H1 (cell line): Measurements from ENCODE around the gene RING1. TPM values are rescaled to one million over a fixed set of nuclear protein-coding genes. Genes with fewer than 3 reads are reported as not detected.
A peak's percentile ranks its signal among the peaks of the same experiment; 100 is the strongest.

ENCODE experiments used
- CTCF ChIA-PET: fragments of 300-600 bp; sonication (Branson Sonifier 250); formaldehyde crosslinking; loops from one replicate; lab custom pipeline; 2021; ENCODE audit not compliant: partially characterized antibody; lab: Charles Lee
- POLR2A ChIA-PET: fragments of 300-600 bp; sonication (Branson Sonifier 250); formaldehyde crosslinking; loops from one replicate; lab custom pipeline; 2021; ENCODE audit warnings: inconsistent platforms; ENCODE audit not compliant: partially characterized antibody; lab: Charles Lee
- DNase-seq, 2 experiments: peaks; one replicate each; pipeline versions ENCODE4 v3.0.0 to v3.0.0-alpha.2; 2010 to 2022; ENCODE audit warnings: low spot score in 2 of 2, low read depth in 1 of 2, mixed read lengths in 1 of 2
- FAIRE-seq: peaks from 2 replicates; lab custom pipeline; 2011; peaks lifted over from hg19 to GRCh38; lab: Jason Lieb, UNC
- H2AFZ ChIP-seq: 2 replicates; pipeline ENCODE4 v1.8.1; 2012; ENCODE audit warnings: low read length, inconsistent platforms
- H2AK5ac ChIP-seq: 2 replicates; pipeline ENCODE4 v1.6.1; 2013; ENCODE audit warnings: low read depth, low read length
- H2BK120ac ChIP-seq: replicated peaks from 2 replicates; pipeline ENCODE3; 2013; ENCODE audit warnings: low read depth, low read length, inconsistent platforms
- H2BK12ac ChIP-seq: 2 replicates; pipeline ENCODE4 v1.6.1; 2013; ENCODE audit warnings: low read depth, low read length
- H2BK15ac ChIP-seq: 2 replicates; pipeline ENCODE4 v1.6.1; 2013; ENCODE audit warnings: low read length
- H2BK20ac ChIP-seq: 2 replicates; pipeline ENCODE4 v1.6.1; 2013; ENCODE audit warnings: low read length
- H2BK5ac ChIP-seq: 2 replicates; pipeline ENCODE4 v1.6.1; 2013; ENCODE audit warnings: low read depth, low read length
- H3K14ac ChIP-seq: 2 replicates; pipeline ENCODE4 v1.6.1; 2013; ENCODE audit warnings: inconsistent platforms; ENCODE audit not compliant: insufficient read length
- H3K18ac ChIP-seq: 2 replicates; pipeline ENCODE4 v1.6.1; 2013; ENCODE audit warnings: low read length; ENCODE audit errors: extremely low read depth
- H3K23ac ChIP-seq: 2 replicates; pipeline ENCODE4 v1.6.1; 2013; ENCODE audit warnings: inconsistent platforms; ENCODE audit not compliant: insufficient read length
- H3K23me2 ChIP-seq: 2 replicates; pipeline ENCODE4 v1.6.1; 2013; ENCODE audit warnings: low read depth, low read length
- H3K27ac ChIP-seq: 2 replicates; pipeline ENCODE4 v1.6.1; 2011; ENCODE audit warnings: low read depth, low read length, inconsistent platforms
- H3K27me3 ChIP-seq, 4 experiments: replicated peaks in 1 of 4; 1 replicate in 1 of 4; 2 replicates in 3 of 4; pipeline versions ENCODE4 v1.6.1 to v1.8.1; 2011 to 2013; ENCODE audit warnings: low read length in 3 of 4, mild to moderate bottlenecking in 3 of 4, inconsistent platforms in 2 of 4, mixed read lengths in 2 of 4, moderate library complexity in 1 of 4; ENCODE audit not compliant: control insufficient read depth in 3 of 4, insufficient read depth in 3 of 4; ENCODE audit errors: extremely low read depth in 1 of 4
- H3K36me3 ChIP-seq, 4 experiments: 2 replicates each; pipeline versions ENCODE4 v1.6.1 to v1.8.1; 2011 to 2013; ENCODE audit warnings: mild to moderate bottlenecking in 4 of 4, low read length in 3 of 4, moderate library complexity in 2 of 4, control low read depth in 1 of 4, inconsistent platforms in 1 of 4; ENCODE audit not compliant: insufficient read depth in 4 of 4, control insufficient read depth in 2 of 4
- H3K4ac ChIP-seq: replicated peaks from 2 replicates; pipeline ENCODE3; 2013; ENCODE audit warnings: low read length, low read depth, mixed read lengths, inconsistent platforms; ENCODE audit not compliant: insufficient read length
- H3K4me1 ChIP-seq, 4 experiments: replicated peaks in 1 of 4; 1 replicate in 1 of 4; 2 replicates in 3 of 4; pipeline versions ENCODE4 v1.6.1 to v1.8.1; 2011 to 2013; ENCODE audit warnings: low read length in 3 of 4, inconsistent platforms in 2 of 4, mixed read lengths in 1 of 4; ENCODE audit not compliant: insufficient read depth in 4 of 4, control insufficient read depth in 3 of 4
- H3K4me2 ChIP-seq, 2 experiments: 2 replicates each; pipeline versions ENCODE4 v1.6.1 to v1.8.1; 2011 to 2013; ENCODE audit warnings: low read depth in 2 of 2, low read length in 2 of 2, control low read depth in 1 of 2, inconsistent platforms in 1 of 2, mild to moderate bottlenecking in 1 of 2; ENCODE audit not compliant: insufficient read depth in 1 of 2
- H3K4me3 ChIP-seq, 4 experiments: fragments of 200-600, 300-600 bp in 1 of 4; sonication (generic), shearing (Covaris generic), sonication (Bioruptor Twin) in 1 of 4; 2 replicates each; pipeline versions ENCODE4 v1.5.1 to v1.8.1; 2011 to 2016; ENCODE audit warnings: low read length in 4 of 4, low read depth in 3 of 4, control low read depth in 2 of 4, inconsistent platforms in 2 of 4, mild to moderate bottlenecking in 2 of 4, mixed read lengths in 1 of 4, moderate library complexity in 1 of 4; ENCODE audit not compliant: insufficient read depth in 2 of 4; ENCODE audit errors: extremely low read depth in 1 of 4
- H3K56ac ChIP-seq: replicated peaks from 2 replicates; pipeline ENCODE3; 2013; ENCODE audit warnings: low read depth, mild to moderate bottlenecking, mixed read lengths, low read length, inconsistent platforms; ENCODE audit not compliant: insufficient read length
- H3K79me1 ChIP-seq: 2 replicates; pipeline ENCODE4 v1.6.1; 2013; ENCODE audit warnings: low read depth, low read length, control low read depth
- H3K79me2 ChIP-seq, 2 experiments: 2 replicates each; pipeline versions ENCODE4 v1.6.1 to v1.8.1; 2012 to 2013; ENCODE audit warnings: low read length in 2 of 2, mild to moderate bottlenecking in 2 of 2, inconsistent platforms in 1 of 2; ENCODE audit not compliant: insufficient read depth in 2 of 2, control insufficient read depth in 1 of 2
- H3K9ac ChIP-seq, 4 experiments: replicated peaks in 1 of 4; 1 replicate in 1 of 4; 2 replicates in 3 of 4; pipeline versions ENCODE4 v1.6.1 to v1.8.1; 2011 to 2013; ENCODE audit warnings: low read depth in 3 of 4, low read length in 3 of 4, control low read depth in 2 of 4, mild to moderate bottlenecking in 2 of 4, moderate library complexity in 2 of 4, inconsistent platforms in 1 of 4; ENCODE audit errors: extremely low read depth in 1 of 4
- H3K9me3 ChIP-seq, 2 experiments: 2 replicates each; pipeline versions ENCODE4 v1.6.1 to v1.8.1; 2012 to 2013; ENCODE audit warnings: mild to moderate bottlenecking in 2 of 2, moderate library complexity in 2 of 2, control low read depth in 1 of 2, inconsistent platforms in 1 of 2, low read depth in 1 of 2, low read length in 1 of 2, mixed read lengths in 1 of 2; ENCODE audit not compliant: insufficient read depth in 2 of 2
- H4K20me1 ChIP-seq, 2 experiments: replicated peaks in 1 of 2; 2 replicates each; pipeline versions ENCODE3 to v1.8.1; 2011 to 2013; ENCODE audit warnings: inconsistent platforms in 2 of 2, low read length in 2 of 2, mild to moderate bottlenecking in 1 of 2; ENCODE audit not compliant: insufficient read depth in 2 of 2, control insufficient read depth in 1 of 2
- H4K5ac ChIP-seq: 2 replicates; pipeline ENCODE4 v1.6.1; 2013; ENCODE audit warnings: low read length, low read depth, mixed read lengths, inconsistent platforms; ENCODE audit not compliant: insufficient read length
- H4K8ac ChIP-seq: 2 replicates; pipeline ENCODE4 v1.8.0; 2013; ENCODE audit warnings: mild to moderate bottlenecking, moderate library complexity, low read length, inconsistent platforms; ENCODE audit not compliant: insufficient read depth; ENCODE audit errors: extremely low read depth
- H4K91ac ChIP-seq: replicated peaks from 2 replicates; pipeline ENCODE3; 2013; ENCODE audit warnings: low read length, mixed read lengths, inconsistent platforms; ENCODE audit not compliant: insufficient read length
- ASH2L ChIP-seq: fragments of 200-600, 300-600 bp; sonication (generic); IDR thresholded peaks from one replicate; pipeline ENCODE4 v1.7.1; 2017; ENCODE audit warnings: low read length
- CTCF ChIP-seq, 3 experiments: IDR thresholded peaks; 1 replicate in 2 of 3; 2 replicates in 1 of 3; pipeline versions ENCODE4 v1.5.1 to v1.6.1; 2011; ENCODE audit warnings: low read length in 3 of 3, mild to moderate bottlenecking in 3 of 3, inconsistent platforms in 2 of 3, low read depth in 1 of 3, moderate library complexity in 1 of 3; ENCODE audit not compliant: insufficient read depth in 1 of 3; ENCODE audit errors: control extremely low read depth in 1 of 3
- E2F6 ChIP-seq: IDR thresholded peaks from 2 replicates; pipeline ENCODE4 v1.6.1; 2012; ENCODE audit warnings: inconsistent platforms
- GABPA ChIP-seq: IDR thresholded peaks from 2 replicates; pipeline ENCODE4 v1.6.1; 2011; ENCODE audit warnings: mild to moderate bottlenecking, low read length, moderate library complexity, borderline replicate concordance; ENCODE audit not compliant: insufficient read depth
- RAD21 ChIP-seq, 2 experiments: IDR thresholded peaks in 1 of 2; conservative IDR thresholded peaks in 1 of 2; 2 replicates each; pipeline ENCODE4 v1.6.1; 2011; ENCODE audit warnings: low read depth in 2 of 2, low read length in 2 of 2, improper control_type of control experiment in 1 of 2, inconsistent platforms in 1 of 2, mild to moderate bottlenecking in 1 of 2, moderate library complexity in 1 of 2
- TBP ChIP-seq: IDR thresholded peaks from 2 replicates; pipeline ENCODE4 v1.6.1; 2011; ENCODE audit warnings: low read depth, low read length, improper control_type of control experiment
- WGBS, 2 experiments: shearing (Covaris generic) in 1 of 2; methylation state at CpG; one replicate each; pipeline versions ENCODE4 v1.1.6 to v1.1.7; 2013 to 2015; ENCODE audit warnings: low lambda C conversion rate in 2 of 2, mixed read lengths in 2 of 2, inconsistent platforms in 1 of 2, low coverage in 1 of 2, missing lambda C conversion rate in 1 of 2; ENCODE audit not compliant: insufficient replicate concordance in 2 of 2, insufficient coverage in 1 of 2, insufficient read length in 1 of 2; ENCODE audit errors: extremely low coverage in 1 of 2, missing lambda C conversion rate in 1 of 2; 5-methylcytosine and 5-hydroxymethylcytosine counted together
- polyA plus RNA-seq, 7 experiments: library from polyadenylated mRNA; depleted of rRNA in 3 of 7; stranded (reverse) in 5 of 7; unstranded in 2 of 7; fragments of >200 nt in 5 of 7; fragments of 200-250 nt in 2 of 7; gene quantifications; 1 replicate in 5 of 7; 2 replicates in 1 of 7; 4 replicates in 1 of 7; pipeline versions ENCODE4 v1.2.1 to v1.2.3, GENCODE V29; 2011 to 2013; ENCODE audit warnings: missing spikeins in 2 of 7, mixed read lengths in 2 of 7
- total RNA-seq: library from RNA; stranded (reverse); fragmentation: NEBNext Ultra II Directional; extraction: Animal tissue kit (Norgen Biotek cat#: 25700); gene quantifications from 2 replicates; pipeline ENCODE4 v1.2.1, GENCODE V29; 2021

The RING1 gene
- total and polyA plus RNA-seq, 2 of the 8 experiments (the other 6 are each of a cell fraction or from before 2014, with no cell fraction given): 16.4 to 26.0 TPM

- Histone ChIP-seq H4K91ac (no peak overlapping the region), H2BK120ac (no peak overlapping the region), H2AFZ (peak overlapping the region; percentile 54; the same call in 1 of the 2 replicates), H4K8ac (no peak overlapping the region), H3K9me3 (no peaks in the 10 kb centered on the region), H3K14ac (no peak overlapping the region), H3K27me3 (peaks cover 0 to 21% (median 11%) of the 10 kb centered on the region in 4 experiments; a peak in 6 of 7 replicates), H2BK5ac (no peak overlapping the region), H3K27ac (no peak overlapping the region), H3K79me2 (no peaks in the 10 kb centered on the region), H2BK20ac (no peak overlapping the region), H3K9ac (no peak overlapping the region), H4K20me1 (no peaks in the 10 kb centered on the region), H3K79me1 (no peaks in the 10 kb centered on the region), H3K23ac (no peak overlapping the region), H3K36me3 (peaks cover 0 to 2% (median 0%) of the 10 kb centered on the region in 4 experiments; a peak in 1 of 8 replicates), H3K56ac (no peak overlapping the region), H3K4ac (no peak overlapping the region), H3K4me1 (peaks cover 0 to 10% (median 7%) of the 10 kb centered on the region in 4 experiments; a peak in 4 of 7 replicates), H2BK12ac (no peak overlapping the region), H3K4me3 (peak overlapping the region; percentile 5 to 70 (median 52); a peak in 7 of 8 replicates), H3K23me2 (peaks cover 9% of the 10 kb centered on the region; the same call in 1 of the 2 replicates), H2BK15ac (no peak overlapping the region), H3K18ac (no peak overlapping the region), H2AK5ac (no peak overlapping the region), H4K5ac (no peak overlapping the region), H3K4me2 (peak overlapping the region; percentile 63 to 98)
- POLR2A ChIA-PET: interaction anchor here (0.6 to 2.2 kb wide), 18 partner anchors 8 to 276 kb away, joined by 3 to 15 read pairs (median 5); partner anchors contain the start of genes HSD17B8, RGL2, RING1 and RPS18
- WGBS, 2 experiments: 9% methylated on average over 17 of the region's 28 CpGs; no CpG with 5 or more reads in 1 of the 2 experiments
- CTCF ChIA-PET: interaction anchor here (0.5 to 7.9 kb wide), 41 partner anchors 12 to 1574 kb away, joined by 3 to 107 read pairs (median 5); partner anchors contain the start of genes HSD17B8, RING1, RPS18 and VPS52
- DNase-seq (peak; percentile 75 to 98), FAIRE-seq (peak; percentile 28)
- TF ChIP-seq TBP (0 out of 2 replicates have a peak, but pooled peaks have one; percentile 21), GABPA (no peak), ASH2L (peak; percentile 10), CTCF (IDR thresholded peaks at IDR 0.05; ENCODE audit: control extremely low read depth in 1 of 3, insufficient read depth in 1 of 3, low read depth in 1 of 3, low read length in 3 of 3) (peak; percentile 88 to 96 (median 92)), E2F6 (0 out of 2 replicates have a peak, but pooled peaks have one; percentile 28), RAD21 (IDR thresholded peaks at IDR 0.05 in 1 of 2, conservative IDR thresholded peaks at IDR 0.05 in 1 of 2; ENCODE audit: low read depth in 2 of 2, low read length in 2 of 2) (peak; percentile 93 to 95)
These were observed 39.8 kb downstream of the RING1 start for GRCh38 chr6:33247977-33248642.
